BJ (cell line): ENCODE data around the gene SLC10A4. TPM values are rescaled to one million over a fixed set of nuclear protein-coding genes. Genes with fewer than 3 reads are reported as not detected.

Experiments used
- CTCF ChIA-PET: fragments of 350-600 bp; formaldehyde crosslinking; extraction: SDS; loops from one replicate; lab custom pipeline; 2021; ENCODE audit warnings: antibody characterized with exemption, inconsistent platforms; lab: Yijun Ruan, JAX
- POLR2A ChIA-PET: fragments of 300-600 bp; sonication (Branson Sonifier 250); formaldehyde crosslinking; extraction: SDS; loops from one replicate; lab custom pipeline; 2021; ENCODE audit warnings: antibody characterized with exemption; lab: Charles Lee
- DNase-seq: peaks from one replicate; pipeline ENCODE4 v3.0.0-alpha.2; 2011; ENCODE audit warnings: low read depth
- H3K27me3 ChIP-seq: 2 replicates; pipeline ENCODE4 v1.6.0; 2011; ENCODE audit warnings: low read length; ENCODE audit not compliant: control insufficient read depth, insufficient read depth
- H3K36me3 ChIP-seq: 2 replicates; pipeline ENCODE4 v1.5.1; 2011; ENCODE audit warnings: low read length; ENCODE audit not compliant: control insufficient read depth, insufficient read depth
- H3K4me3 ChIP-seq: 2 replicates; pipeline ENCODE4 v1.5.1; 2011; ENCODE audit warnings: low read depth, mild to moderate bottlenecking, control low read depth, low read length
- CTCF ChIP-seq: IDR thresholded peaks from 2 replicates; pipeline ENCODE4 v1.5.1; 2011; ENCODE audit warnings: low read depth, mild to moderate bottlenecking, control low read depth, inconsistent platforms, low read length, moderate library complexity; ENCODE audit not compliant: insufficient read depth
- polyA plus RNA-seq: library from polyadenylated mRNA; depleted of rRNA; stranded (reverse); fragments of >200 nt; gene quantifications from 2 replicates; pipeline ENCODE4 v1.2.3, GENCODE V29; 2011

Gene SLC10A4
- polyA plus RNA-seq, 1 experiment, result not detected

- Histone ChIP-seq H3K36me3 (peaks cover under 1% of the 10 kb centered on the region; the same call in 1 of the 2 replicates), H3K4me3 (no peak overlapping the region), H3K27me3 (no peaks in the 10 kb centered on the region)
- POLR2A ChIA-PET, result no interaction called here
- DNase-seq, result no peak
- CTCF ChIA-PET, result no interaction called here
- TF ChIP-seq CTCF, result no peak
These were observed 20.3 kb downstream of the SLC10A4 start for GRCh38 chr4:48503233-48504025.

- CTCF ChIA-PET, result no interaction called here
- Histone ChIP-seq H3K27me3 (no peaks in the 10 kb centered on the region), H3K36me3 (peaks cover 4% of the 10 kb centered on the region; the same call in 1 of the 2 replicates), H3K4me3 (no peak overlapping the region)
- TF ChIP-seq CTCF, result no peak
- POLR2A ChIA-PET, result no interaction called here
- DNase-seq, result no peak
These were observed 20.8 kb downstream of the SLC10A4 start for GRCh38 chr4:48504026-48504330.

- ChIA-PET POLR2A (no interaction called here), CTCF (no interaction called here)
- Histone ChIP-seq H3K4me3 (no peak overlapping the region), H3K36me3 (peaks cover 4% of the 10 kb centered on the region; the same call in 1 of the 2 replicates), H3K27me3 (no peaks in the 10 kb centered on the region)
- no peak for TF ChIP-seq CTCF
- no peak for DNase-seq
These were observed 21.2 kb downstream of the SLC10A4 start for GRCh38 chr4:48504352-48504751.

- ChIA-PET CTCF (interaction anchor here (0.9 kb wide), 1 partner anchor 34 kb away, joined by 3 read pairs; no protein-coding TSS in a partner anchor), POLR2A (no interaction called here)
- TF ChIP-seq CTCF, result no peak
- H3K4me3 ChIP-seq, result no peak overlapping the region
- H3K27me3 ChIP-seq, result no peaks in the 10 kb centered on the region
- peaks cover 7% of the 10 kb centered on the region for H3K36me3 ChIP-seq
- no peak for DNase-seq
These were observed 23.6 kb downstream of the SLC10A4 start for GRCh38 chr4:48506716-48507115.

- DNase-seq, result no peak
- H3K4me3 ChIP-seq, result no peak overlapping the region
- peaks cover 8% of the 10 kb centered on the region for H3K36me3 ChIP-seq
- POLR2A ChIA-PET, result no interaction called here
- CTCF ChIA-PET, result interaction anchor here (1.5 kb wide), 1 partner anchor 16 kb away, joined by 3 read pairs; no protein-coding TSS in a partner anchor
- H3K27me3 ChIP-seq, result no peaks in the 10 kb centered on the region
- TF ChIP-seq CTCF, result no peak
These were observed 26.4 kb downstream of the SLC10A4 start for GRCh38 chr4:48509543-48509942.
